Epithelial cell of esophagus (primary cell): ENCODE measurements around the gene LRRC2.

Source experiments
- DNase-seq: peaks from one replicate; pipeline ENCODE4 v3.0.0; 2010; ENCODE audit warnings: low read depth
- H3K4me3 ChIP-seq: 2 replicates; pipeline ENCODE4 v1.5.1; 2011; ENCODE audit warnings: mild to moderate bottlenecking, low read length, control low read depth
- CTCF ChIP-seq: IDR thresholded peaks from 2 replicates; pipeline ENCODE4 v1.5.1; 2011; ENCODE audit warnings: low read depth, mild to moderate bottlenecking, low read length, control low read depth, inconsistent platforms; ENCODE audit not compliant: insufficient read depth; ENCODE audit errors: missing control alignments

The LRRC2 gene

DNA sequence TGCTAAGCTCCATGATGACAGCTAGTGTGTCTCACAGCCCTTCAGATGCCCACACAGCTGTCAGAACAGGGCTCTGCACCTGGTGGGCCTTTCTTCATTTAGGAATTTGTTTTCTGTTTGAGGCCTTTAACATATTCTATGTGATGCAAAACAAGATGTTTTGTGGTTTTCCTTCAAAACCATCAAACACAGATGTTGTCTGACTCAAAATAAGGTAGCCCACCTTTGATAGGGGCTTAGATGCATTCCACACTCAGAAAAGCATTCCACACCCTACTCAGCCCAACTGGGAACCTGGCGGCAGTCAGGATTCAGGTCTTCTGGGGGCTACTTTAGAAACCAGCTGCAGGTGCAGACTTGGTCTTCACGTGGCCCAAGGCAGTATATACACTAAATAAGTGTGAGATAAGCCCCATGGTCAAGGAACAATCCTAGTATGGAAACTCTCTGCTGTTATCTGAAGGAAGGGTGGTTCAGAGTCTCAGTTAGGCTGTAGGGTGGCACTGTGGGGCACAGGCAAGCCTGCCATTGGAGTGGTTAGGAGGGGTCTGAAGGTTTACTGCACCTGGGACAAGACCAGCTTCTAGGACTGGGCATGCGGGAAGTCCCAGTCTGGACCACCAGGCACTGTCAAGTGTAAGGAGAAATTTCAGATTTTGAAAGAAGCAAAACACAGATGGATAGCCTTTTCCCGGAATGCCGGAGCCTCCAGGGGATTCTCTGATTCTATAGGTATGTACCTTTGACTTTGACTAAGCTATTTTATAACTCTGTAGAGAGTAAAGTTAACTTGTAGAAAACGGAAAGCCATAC is 20.1 kb downstream of the LRRC2 start:
- H3K4me3 ChIP-seq: no peak overlapping the region
- TF ChIP-seq CTCF: no peak

DNA sequence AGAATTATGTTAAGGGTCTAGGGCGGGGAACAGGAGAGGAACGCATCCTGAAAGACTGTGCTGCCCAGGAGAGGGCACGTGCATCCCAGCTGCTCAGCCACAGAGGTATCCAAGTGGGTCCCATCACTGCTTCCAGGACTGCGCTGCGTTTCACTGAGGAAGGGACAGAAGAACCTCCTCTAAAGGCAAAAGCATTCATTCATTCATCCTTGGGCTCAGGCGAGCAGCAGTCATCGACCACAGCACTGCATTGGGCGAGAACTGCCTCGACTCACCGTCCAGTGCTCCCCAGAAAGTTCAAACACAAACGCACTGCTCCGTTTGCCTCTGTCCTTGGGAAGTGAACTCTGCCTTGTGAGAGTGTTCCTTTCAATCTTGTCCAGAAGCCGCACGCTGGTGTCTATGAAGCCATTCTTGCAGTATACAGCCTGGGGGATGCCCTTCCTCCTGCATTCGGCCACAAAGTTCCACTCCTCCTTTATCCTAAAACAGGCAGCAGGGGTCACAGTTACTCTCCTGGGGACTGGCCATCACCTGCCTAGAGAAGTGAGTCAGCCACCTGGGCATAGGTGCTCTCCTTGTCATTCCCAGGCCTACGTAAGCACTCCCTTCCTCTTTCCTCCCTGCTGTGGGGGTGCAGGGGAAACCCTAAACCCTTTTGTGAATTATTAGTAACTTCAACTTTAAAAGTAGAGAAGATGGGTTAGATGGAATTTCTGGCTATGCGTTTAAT is 21.2 kb downstream of the LRRC2 start:
- TF ChIP-seq CTCF: no peak
- DNase-seq: peak; percentile 51
- H3K4me3 ChIP-seq: no peak overlapping the region

More for the DNA sequence above, 20.1 kb downstream of the LRRC2 start:
- DNase-seq: no peak

DNA sequence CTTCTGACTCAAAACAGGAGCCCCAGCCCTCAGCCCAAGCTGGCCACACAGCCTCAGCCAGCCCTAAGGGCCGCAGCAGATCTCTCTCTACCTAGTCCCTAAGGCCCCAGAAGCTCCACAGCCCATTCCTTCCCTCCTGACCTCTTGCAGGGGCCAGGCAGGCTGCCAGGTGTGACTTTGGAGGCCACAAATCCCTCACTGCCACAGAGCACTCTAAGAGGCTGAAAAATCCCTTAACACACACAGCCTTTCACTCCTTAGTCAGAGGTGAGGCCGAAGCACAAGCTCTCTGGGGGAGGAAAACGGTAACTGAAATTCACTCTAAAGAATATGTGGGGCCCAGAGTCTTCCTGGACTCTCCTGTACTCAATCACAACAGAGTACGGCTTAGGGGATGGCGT is 23.3 kb downstream of the LRRC2 start:
- TF ChIP-seq CTCF: no peak
- no peak for DNase-seq
- no peak overlapping the region for H3K4me3 ChIP-seq

DNA sequence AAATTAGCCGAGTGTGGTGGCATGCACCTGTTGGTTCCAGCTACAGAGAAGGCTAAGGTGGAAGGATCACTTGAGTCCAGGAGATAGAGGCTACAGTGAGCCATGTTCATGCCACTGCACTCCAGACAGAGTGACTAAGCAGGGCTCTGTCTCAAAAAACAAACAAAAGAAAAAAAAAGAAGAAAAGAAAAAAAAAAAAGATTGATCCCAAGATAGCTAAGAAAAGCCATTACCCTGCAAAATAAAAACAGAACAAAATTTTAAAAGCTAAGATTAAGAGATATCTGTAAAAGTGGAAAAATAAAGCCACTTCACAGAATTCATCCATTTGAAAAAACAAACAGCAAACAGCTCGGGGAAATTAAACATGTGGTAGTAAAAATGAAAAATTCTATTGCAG is 23.8 kb downstream of the LRRC2 start:
- DNase-seq: no peak
- no peak for TF ChIP-seq CTCF
- H3K4me3 ChIP-seq: no peak overlapping the region

- no peak overlapping the region for H3K4me3 ChIP-seq
- no peak for TF ChIP-seq CTCF
- DNase-seq: no peak
These were observed 24.3 kb downstream of the LRRC2 start for GRCh38 chr3:46541835-46542234.

- DNase-seq: no peak
- TF ChIP-seq CTCF: no peak
- no peak overlapping the region for H3K4me3 ChIP-seq
These were observed 25.6 kb downstream of the LRRC2 start for GRCh38 chr3:46540550-46540949.
